ENCODE data around the gene RAB11FIP4.

The RAB11FIP4 gene

GRCh38 chr17:31408586-31408985, 17.1 kb downstream of the RAB11FIP4 start:
- H3K36me3 ChIP-seq (ENCODE audit: low read length) = no peaks in the 10 kb centered on the region
- H3K27ac ChIP-seq (ENCODE audit: low read depth, low read length) = no peak overlapping the region
- no peaks in the 10 kb centered on the region for H4K20me1 ChIP-seq (ENCODE audit: low read depth, low read length)
- no peaks in the 10 kb centered on the region for H3K9me2 ChIP-seq (replicated peaks; ENCODE audit: insufficient read depth, low read length)
- no peaks in the 10 kb centered on the region for H3K79me2 ChIP-seq (ENCODE audit: insufficient read depth, low read length)
- H3K4me2 ChIP-seq (ENCODE audit: low read depth, low read length, poor library complexity, severe bottlenecking) = no peak overlapping the region
- no peaks in the 10 kb centered on the region for H3K9me3 ChIP-seq (ENCODE audit: insufficient read depth, low read length)
- no peaks in the 10 kb centered on the region for H3K27me3 ChIP-seq (ENCODE audit: low read length)
- no peak overlapping the region for H3K9ac ChIP-seq (ENCODE audit: low read length)
- H2AFZ ChIP-seq (ENCODE audit: low read depth, low read length, severe bottlenecking) = no peak overlapping the region
- no peak overlapping the region for H3K4me3 ChIP-seq (ENCODE audit: insufficient read depth, low read length, poor library complexity, severe bottlenecking)
- TF ChIP-seq CTCF (IDR thresholded peaks at IDR 0.05; ENCODE audit: insufficient read depth, low read length, poor library complexity, severe bottlenecking) = no peak
- no peak for TF ChIP-seq EZH2phosphoT487 (conservative IDR thresholded peaks at IDR 0.05; ENCODE audit: low read length)
- H3F3A ChIP-seq (ENCODE audit: insufficient read depth) = no peaks in the 10 kb centered on the region

- H3K4me2 ChIP-seq (ENCODE audit: low read depth, low read length, poor library complexity, severe bottlenecking) = no peak overlapping the region
- no peaks in the 10 kb centered on the region for H4K20me1 ChIP-seq (ENCODE audit: low read depth, low read length)
- TF ChIP-seq EZH2phosphoT487 (conservative IDR thresholded peaks at IDR 0.05; ENCODE audit: low read length) (no peak), CTCF (IDR thresholded peaks at IDR 0.05; ENCODE audit: insufficient read depth, low read length, poor library complexity, severe bottlenecking) (no peak)
- H3K27me3 ChIP-seq (ENCODE audit: low read length) = no peaks in the 10 kb centered on the region
- H3K36me3 ChIP-seq (ENCODE audit: low read length) = no peaks in the 10 kb centered on the region
- no peak overlapping the region for H3K9ac ChIP-seq (ENCODE audit: low read length)
- H3F3A ChIP-seq (ENCODE audit: insufficient read depth) = no peaks in the 10 kb centered on the region
- H3K4me3 ChIP-seq (ENCODE audit: insufficient read depth, low read length, poor library complexity, severe bottlenecking) = no peak overlapping the region
- no peak overlapping the region for H2AFZ ChIP-seq (ENCODE audit: low read depth, low read length, severe bottlenecking)
- no peak overlapping the region for H3K27ac ChIP-seq (ENCODE audit: low read depth, low read length)
- no peaks in the 10 kb centered on the region for H3K79me2 ChIP-seq (ENCODE audit: insufficient read depth, low read length)
- no peaks in the 10 kb centered on the region for H3K9me3 ChIP-seq (ENCODE audit: insufficient read depth, low read length)
- no peaks in the 10 kb centered on the region for H3K9me2 ChIP-seq (replicated peaks; ENCODE audit: insufficient read depth, low read length)
Measured at GRCh38 chr17:31411707-31412285, 20.3 kb downstream of the RAB11FIP4 start.

GRCh38 chr17:31412511-31412910, 21.0 kb downstream of the RAB11FIP4 start:
- H3K27me3 ChIP-seq (ENCODE audit: low read length) = no peaks in the 10 kb centered on the region

More at GRCh38 chr17:31412511-31412910, 21.0 kb downstream of the RAB11FIP4 start:
- Histone ChIP-seq H3K36me3 (ENCODE audit: low read length) (no peaks in the 10 kb centered on the region), H2AFZ (ENCODE audit: low read depth, low read length, severe bottlenecking) (no peak overlapping the region), H3K9ac (ENCODE audit: low read length) (no peak overlapping the region), H3F3A (ENCODE audit: insufficient read depth) (no peaks in the 10 kb centered on the region), H3K27ac (ENCODE audit: low read depth, low read length) (no peak overlapping the region), H3K79me2 (ENCODE audit: insufficient read depth, low read length) (no peaks in the 10 kb centered on the region), H3K9me3 (ENCODE audit: insufficient read depth, low read length) (no peaks in the 10 kb centered on the region), H3K4me2 (ENCODE audit: low read depth, low read length, poor library complexity, severe bottlenecking) (no peak overlapping the region), H4K20me1 (ENCODE audit: low read depth, low read length) (no peaks in the 10 kb centered on the region), H3K9me2 (replicated peaks; ENCODE audit: insufficient read depth, low read length) (no peaks in the 10 kb centered on the region), H3K4me3 (ENCODE audit: insufficient read depth, low read length, poor library complexity, severe bottlenecking) (no peak overlapping the region)
- TF ChIP-seq EZH2phosphoT487 (conservative IDR thresholded peaks at IDR 0.05; ENCODE audit: low read length) (no peak), CTCF (IDR thresholded peaks at IDR 0.05; ENCODE audit: insufficient read depth, low read length, poor library complexity, severe bottlenecking) (no peak)
